Keratinocyte (primary cell): Measurements from ENCODE around the gene SGSM1. TPM values are rescaled to one million over a fixed set of nuclear protein-coding genes. Genes with fewer than 3 reads are reported as not detected.

ENCODE experiments used
- DNase-seq: peaks from one replicate; pipeline ENCODE4 v3.0.0-alpha.2; 2011; ENCODE audit warnings: low read depth, missing footprints, low spot score
- FAIRE-seq: peaks from 2 replicates; lab custom pipeline; 2011; peaks lifted over from hg19 to GRCh38; lab: Jason Lieb, UNC
- H2AFZ ChIP-seq: 2 replicates; pipeline ENCODE4 v1.6.0; 2012; ENCODE audit warnings: low read length, control low read depth, inconsistent platforms; ENCODE audit not compliant: control insufficient read depth
- H3K27ac ChIP-seq: 2 replicates; pipeline ENCODE4 v1.5.1; 2011; ENCODE audit warnings: low read length; ENCODE audit not compliant: control insufficient read depth, insufficient read depth
- H3K27me3 ChIP-seq: 3 replicates; pipeline ENCODE4 v1.6.0; 2011; ENCODE audit warnings: low read length; ENCODE audit not compliant: control insufficient read depth, insufficient read depth; ENCODE audit errors: extremely low read depth
- H3K36me3 ChIP-seq, 2 experiments: 2 replicates in 1 of 2; 3 replicates in 1 of 2; pipeline ENCODE4 v1.5.1; 2011; ENCODE audit warnings: low read length in 2 of 2, mild to moderate bottlenecking in 1 of 2; ENCODE audit not compliant: control insufficient read depth in 2 of 2, insufficient read depth in 2 of 2; ENCODE audit errors: extremely low read depth in 1 of 2
- H3K4me1 ChIP-seq: 3 replicates; pipeline ENCODE4 v1.5.1; 2011; ENCODE audit warnings: low read length; ENCODE audit not compliant: control insufficient read depth, insufficient read depth; ENCODE audit errors: extremely low read depth
- H3K4me2 ChIP-seq: 3 replicates; pipeline ENCODE4 v1.6.0; 2011; ENCODE audit warnings: low read depth, low read length; ENCODE audit not compliant: control insufficient read depth, insufficient read depth; ENCODE audit errors: extremely low read depth
- H3K4me3 ChIP-seq, 3 experiments: fragments of 200-600 bp in 1 of 3; sonication (generic) in 1 of 3; 2 replicates in 2 of 3; 3 replicates in 1 of 3; pipeline ENCODE4 v1.5.1; 2011 to 2016; ENCODE audit warnings: low read length in 3 of 3, mild to moderate bottlenecking in 3 of 3, control low read depth in 2 of 3, inconsistent platforms in 1 of 3, low read depth in 1 of 3, mixed read lengths in 1 of 3, mixed run types in 1 of 3, moderate library complexity in 1 of 3; ENCODE audit not compliant: control insufficient read depth in 2 of 3, insufficient read depth in 2 of 3; ENCODE audit errors: extremely low read depth in 1 of 3
- H3K79me2 ChIP-seq: 2 replicates; pipeline ENCODE4 v1.6.0; 2012; ENCODE audit warnings: low read length; ENCODE audit not compliant: control insufficient read depth, insufficient read depth
- H3K9ac ChIP-seq: 3 replicates; pipeline ENCODE4 v1.6.0; 2011; ENCODE audit warnings: low read length; ENCODE audit not compliant: control insufficient read depth, insufficient read depth; ENCODE audit errors: extremely low read depth
- H3K9me1 ChIP-seq: 3 replicates; pipeline ENCODE4 v1.6.0; 2011; ENCODE audit warnings: low read length; ENCODE audit not compliant: control insufficient read depth, insufficient read depth; ENCODE audit errors: extremely low read depth
- H3K9me3 ChIP-seq: 2 replicates; pipeline ENCODE4 v1.5.1; 2012; ENCODE audit warnings: low read depth, low read length; ENCODE audit not compliant: control insufficient read depth
- H4K20me1 ChIP-seq: 3 replicates; pipeline ENCODE4 v1.6.0; 2011; ENCODE audit warnings: low read length; ENCODE audit not compliant: control insufficient read depth, insufficient read depth; ENCODE audit errors: extremely low read depth
- EZH2 ChIP-seq: IDR thresholded peaks from one replicate; pipeline ENCODE4 v1.6.1; 2012; ENCODE audit warnings: inconsistent platforms, mild to moderate bottlenecking, low read length, moderate library complexity
- dilution Hi-C: fragments of 300-500 bp; cut with MboI; formaldehyde crosslinking; loops from one replicate; pipeline ENCODE4 v1.7.0; 2020; ENCODE audit warnings: low sequenced_read_pairs; ENCODE audit not compliant: extremely low pct_ligation_motif_present
- polyA plus RNA-seq, 5 experiments: library from polyadenylated mRNA; depleted of rRNA in 3 of 5; stranded (reverse) in 3 of 5; stranded (forward) in 1 of 5; unstranded in 1 of 5; fragments of >200 nt; gene quantifications; 1 replicate in 1 of 5; 2 replicates in 3 of 5; 3 replicates in 1 of 5; pipeline versions ENCODE4 v1.2.1 to v1.2.3, GENCODE V29; 2011 to 2012; ENCODE audit warnings: missing spikeins in 2 of 5, low read depth in 1 of 5, low replicate concordance in 1 of 5
- TF ChIP-seq, protein P1 (sequence below), 3 experiments: IDR thresholded peaks in 1 of 3; conservative IDR thresholded peaks in 1 of 3; optimal IDR thresholded peaks in 1 of 3; 2 replicates in 2 of 3; 3 replicates in 1 of 3; pipeline versions ENCODE3 to v1.5.1; 2011; ENCODE audit warnings: low read length in 3 of 3, mild to moderate bottlenecking in 3 of 3, moderate library complexity in 2 of 3, control low read depth in 1 of 3, inconsistent platforms in 1 of 3; ENCODE audit not compliant: insufficient read depth in 2 of 3; ENCODE audit errors: extremely low read depth in 1 of 3

Gene SGSM1
- polyA plus RNA-seq, 1 donor (not counting 4 experiments of a cell fraction or from before 2014, with no cell fraction given) = not detected

DNA sequence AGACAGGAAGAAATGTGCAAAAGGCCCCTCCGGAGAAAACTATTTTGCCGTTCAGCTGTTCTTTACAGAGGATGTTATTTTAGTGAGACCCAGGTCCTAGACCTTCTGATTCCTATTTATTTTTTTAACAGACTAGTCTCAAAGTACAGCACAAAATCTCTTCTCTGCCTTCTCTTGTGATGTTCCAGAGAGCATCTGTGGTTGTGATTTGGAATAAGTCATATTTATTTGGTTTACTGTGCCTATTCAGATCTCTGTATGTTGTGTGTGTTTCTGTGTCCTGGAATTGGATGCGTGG lies 120.4 kb downstream of the SGSM1 start:
- no peaks in the 10 kb centered on the region for H3K9me3 ChIP-seq
- TF ChIP-seq, protein P1, sequence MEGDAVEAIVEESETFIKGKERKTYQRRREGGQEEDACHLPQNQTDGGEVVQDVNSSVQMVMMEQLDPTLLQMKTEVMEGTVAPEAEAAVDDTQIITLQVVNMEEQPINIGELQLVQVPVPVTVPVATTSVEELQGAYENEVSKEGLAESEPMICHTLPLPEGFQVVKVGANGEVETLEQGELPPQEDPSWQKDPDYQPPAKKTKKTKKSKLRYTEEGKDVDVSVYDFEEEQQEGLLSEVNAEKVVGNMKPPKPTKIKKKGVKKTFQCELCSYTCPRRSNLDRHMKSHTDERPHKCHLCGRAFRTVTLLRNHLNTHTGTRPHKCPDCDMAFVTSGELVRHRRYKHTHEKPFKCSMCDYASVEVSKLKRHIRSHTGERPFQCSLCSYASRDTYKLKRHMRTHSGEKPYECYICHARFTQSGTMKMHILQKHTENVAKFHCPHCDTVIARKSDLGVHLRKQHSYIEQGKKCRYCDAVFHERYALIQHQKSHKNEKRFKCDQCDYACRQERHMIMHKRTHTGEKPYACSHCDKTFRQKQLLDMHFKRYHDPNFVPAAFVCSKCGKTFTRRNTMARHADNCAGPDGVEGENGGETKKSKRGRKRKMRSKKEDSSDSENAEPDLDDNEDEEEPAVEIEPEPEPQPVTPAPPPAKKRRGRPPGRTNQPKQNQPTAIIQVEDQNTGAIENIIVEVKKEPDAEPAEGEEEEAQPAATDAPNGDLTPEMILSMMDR (optimal IDR thresholded peaks at IDR 0.05 in 1 of 3, IDR thresholded peaks at IDR 0.05 in 1 of 3, conservative IDR thresholded peaks at IDR 0.05 in 1 of 3; ENCODE audit: extremely low read depth in 1 of 3, insufficient read depth in 2 of 3, low read length in 3 of 3) = no peak
- no peak for TF ChIP-seq EZH2
- no peaks in the 10 kb centered on the region for H4K20me1 ChIP-seq

DNA sequence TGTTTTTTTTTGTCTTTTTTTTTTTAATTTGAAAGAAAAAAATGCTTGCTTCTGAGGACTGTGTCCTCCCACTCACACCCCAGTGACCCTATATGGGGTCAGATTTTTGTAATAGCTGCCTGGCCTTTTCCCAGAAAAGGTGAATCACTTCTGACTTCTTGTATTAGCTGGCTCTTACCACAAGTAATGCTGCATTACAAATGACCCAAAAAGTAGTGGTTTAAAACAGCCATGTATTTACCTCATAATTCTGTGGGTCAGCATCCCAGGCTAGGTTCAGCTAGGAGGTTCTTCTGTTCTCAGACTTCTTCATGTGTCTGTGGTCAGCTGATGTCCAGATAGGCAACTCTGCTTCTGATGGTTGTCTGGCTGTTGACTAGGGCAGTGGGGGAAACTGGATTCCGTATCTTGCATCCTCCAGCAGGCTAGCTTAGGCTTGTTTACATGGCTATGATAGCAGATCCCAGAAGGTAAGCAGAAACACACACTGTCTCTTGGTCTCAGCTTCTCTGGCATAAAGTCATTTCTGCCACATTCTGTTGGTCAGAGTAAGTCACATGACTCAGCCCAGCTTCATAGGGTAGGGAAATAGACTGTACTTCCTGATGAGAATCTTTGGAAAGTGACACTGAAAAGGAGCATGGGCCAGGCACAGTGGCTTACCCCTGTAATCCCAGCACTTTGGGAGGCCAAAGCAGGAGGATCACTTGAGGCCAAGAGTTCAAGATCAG lies 121.0 kb downstream of the SGSM1 start:
- Histone ChIP-seq H3K79me2 (no peaks in the 10 kb centered on the region), H3K27me3 (peaks cover 8% of the 10 kb centered on the region), H2AFZ (no peak overlapping the region), H3K9me3 (no peaks in the 10 kb centered on the region), H3K4me3 (no peak overlapping the region), H3K27ac (no peak overlapping the region), H3K9me1 (no peaks in the 10 kb centered on the region), H3K9ac (no peak overlapping the region), H3K4me2 (no peak overlapping the region), H4K20me1 (no peaks in the 10 kb centered on the region), H3K36me3 (no peaks in the 10 kb centered on the region), H3K4me1 (no peaks in the 10 kb centered on the region)
- FAIRE-seq (peak; percentile 13), DNase-seq (no peak)
- dilution Hi-C loops = no loop called here
- TF ChIP-seq, protein P1 (optimal IDR thresholded peaks at IDR 0.05 in 1 of 3, IDR thresholded peaks at IDR 0.05 in 1 of 3, conservative IDR thresholded peaks at IDR 0.05 in 1 of 3; ENCODE audit: extremely low read depth in 1 of 3, insufficient read depth in 2 of 3, low read length in 3 of 3) = no peak
- TF ChIP-seq EZH2 = no peak

More for the DNA sequence above, 120.4 kb downstream of the SGSM1 start:
- dilution Hi-C loops = no loop called here
- Histone ChIP-seq H3K27me3 (peaks cover 4% of the 10 kb centered on the region), H3K4me3 (no peak overlapping the region), H3K4me1 (no peaks in the 10 kb centered on the region), H2AFZ (no peak overlapping the region), H3K4me2 (no peak overlapping the region), H3K36me3 (no peaks in the 10 kb centered on the region), H3K9me1 (no peaks in the 10 kb centered on the region), H3K27ac (no peak overlapping the region), H3K79me2 (no peaks in the 10 kb centered on the region), H3K9ac (no peak overlapping the region)
- FAIRE-seq = no peak
- DNase-seq = no peak
